OCI-LY3 (cell line): ENCODE results near the gene SNED1.

ENCODE experiments used
- EZH2phosphoT487 ChIP-seq: fragments of 200-600 bp; shearing (Covaris generic); IDR thresholded peaks from 2 replicates; pipeline ENCODE4 v1.6.1; 2018; ENCODE audit warnings: antibody characterized with exemption, mixed run types, low read depth
- TF ChIP-seq, protein P1 (sequence below): fragments of 200-600, 300-600 bp; sonication (generic); IDR thresholded peaks from 2 replicates; pipeline ENCODE4 v1.5.1; 2014; ENCODE audit warnings: antibody characterized with exemption, low read length, low read depth

DNA sequence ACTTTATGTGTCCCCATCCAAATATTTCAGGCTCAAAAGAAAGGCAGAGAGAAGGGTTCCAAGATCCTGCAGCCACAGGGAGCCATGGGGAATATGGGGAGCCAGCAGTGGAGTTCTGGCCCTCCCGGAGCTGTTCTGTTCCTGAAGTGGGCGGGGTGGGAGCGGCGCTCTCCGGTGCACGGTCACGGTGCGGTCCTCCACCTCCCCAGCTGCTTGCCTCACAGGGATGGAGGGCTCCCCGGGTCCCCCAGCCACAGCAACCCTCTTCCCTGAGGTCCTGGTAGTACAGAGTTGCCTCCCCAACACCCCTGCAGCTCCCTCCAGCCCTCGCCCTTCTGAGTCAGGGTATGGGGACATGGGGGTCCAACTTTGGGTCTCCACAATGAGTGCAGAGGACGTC, 26.2 kb upstream of the SNED1 start:
- TF ChIP-seq, protein P1, sequence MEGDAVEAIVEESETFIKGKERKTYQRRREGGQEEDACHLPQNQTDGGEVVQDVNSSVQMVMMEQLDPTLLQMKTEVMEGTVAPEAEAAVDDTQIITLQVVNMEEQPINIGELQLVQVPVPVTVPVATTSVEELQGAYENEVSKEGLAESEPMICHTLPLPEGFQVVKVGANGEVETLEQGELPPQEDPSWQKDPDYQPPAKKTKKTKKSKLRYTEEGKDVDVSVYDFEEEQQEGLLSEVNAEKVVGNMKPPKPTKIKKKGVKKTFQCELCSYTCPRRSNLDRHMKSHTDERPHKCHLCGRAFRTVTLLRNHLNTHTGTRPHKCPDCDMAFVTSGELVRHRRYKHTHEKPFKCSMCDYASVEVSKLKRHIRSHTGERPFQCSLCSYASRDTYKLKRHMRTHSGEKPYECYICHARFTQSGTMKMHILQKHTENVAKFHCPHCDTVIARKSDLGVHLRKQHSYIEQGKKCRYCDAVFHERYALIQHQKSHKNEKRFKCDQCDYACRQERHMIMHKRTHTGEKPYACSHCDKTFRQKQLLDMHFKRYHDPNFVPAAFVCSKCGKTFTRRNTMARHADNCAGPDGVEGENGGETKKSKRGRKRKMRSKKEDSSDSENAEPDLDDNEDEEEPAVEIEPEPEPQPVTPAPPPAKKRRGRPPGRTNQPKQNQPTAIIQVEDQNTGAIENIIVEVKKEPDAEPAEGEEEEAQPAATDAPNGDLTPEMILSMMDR = no peak
- no peak for TF ChIP-seq EZH2phosphoT487
